Measurements from ENCODE around the gene CLN5. TPM values are rescaled to one million over a fixed set of nuclear protein-coding genes. Genes with fewer than 3 reads are reported as not detected.

Gene CLN5
- total and polyA plus RNA-seq, 7 donors, result 7.8 to 29.3 (median 14.0) TPM

- Histone ChIP-seq H3K9me3 (no peaks in the 10 kb centered on the region), H3K36me3 (no peaks in the 10 kb centered on the region), H3K27ac (no peak overlapping the region), H3K27me3 (no peaks in the 10 kb centered on the region), H3K4me3 (no peak overlapping the region), H3K4me1 (peaks cover 0 to 11% (median 7%) of the 10 kb centered on the region in 4 donors)
- no peak for DNase-seq
- no peak for TF ChIP-seq POLR2AphosphoS5 (IDR thresholded peaks at IDR 0.05)
- no peak for TF ChIP-seq CTCF (IDR thresholded peaks at IDR 0.05)
- TF ChIP-seq EP300 (IDR thresholded peaks at IDR 0.05), result no peak
- TF ChIP-seq POLR2A (IDR thresholded peaks at IDR 0.05), result no peak
- 85 to 93% methylated on average over 6 of the region's 6 CpGs for WGBS, 2 donors
- intact Hi-C loops (cut with DNase I), result no loop called here
These were observed 23.8 kb upstream of the CLN5 start for GRCh38 chr13:76968041-76968440.

GRCh38 chr13:76969488-76970365, 22.2 kb upstream of the CLN5 start:
- DNase-seq, result no peak
- H3K4me3 ChIP-seq, result no peak overlapping the region
- TF ChIP-seq EP300 (IDR thresholded peaks at IDR 0.05), result no peak
- no peak for TF ChIP-seq POLR2AphosphoS5 (IDR thresholded peaks at IDR 0.05)
- no peak for TF ChIP-seq CTCF (IDR thresholded peaks at IDR 0.05)
- no peak for TF ChIP-seq POLR2A (IDR thresholded peaks at IDR 0.05)
- no peak overlapping the region for H3K27ac ChIP-seq
- no peaks in the 10 kb centered on the region for H3K36me3 ChIP-seq
- intact Hi-C loops (cut with DNase I), result loop anchor here (10.0 kb wide), 1 partner anchor 495 kb away; no protein-coding TSS in a partner anchor
- 73 to 86% methylated on average over 5 of the region's 5 CpGs for WGBS, 2 donors
- no peaks in the 10 kb centered on the region for H3K27me3 ChIP-seq
- peaks cover 0 to 11% (median 7%) of the 10 kb centered on the region in 4 donors for H3K4me1 ChIP-seq
- no peaks in the 10 kb centered on the region for H3K9me3 ChIP-seq

GRCh38 chr13:76971215-76971614, 20.7 kb upstream of the CLN5 start:
- DNase-seq, result no peak
- Histone ChIP-seq H3K27me3 (no peaks in the 10 kb centered on the region), H3K4me1 (peaks cover 0 to under 1% (median 0%) of the 10 kb centered on the region in 4 donors), H3K36me3 (no peaks in the 10 kb centered on the region), H3K9me3 (no peaks in the 10 kb centered on the region), H3K27ac (no peak overlapping the region), H3K4me3 (no peak overlapping the region)
- 36 to 49% methylated on average over 3 of the region's 3 CpGs for WGBS, 2 donors
- intact Hi-C loops (cut with DNase I), result loop anchor here (10.0 kb wide), 1 partner anchor 496 kb away; no protein-coding TSS in a partner anchor
- TF ChIP-seq CTCF (IDR thresholded peaks at IDR 0.05), result no peak
- TF ChIP-seq POLR2AphosphoS5 (IDR thresholded peaks at IDR 0.05), result no peak
- TF ChIP-seq EP300 (IDR thresholded peaks at IDR 0.05), result no peak
- TF ChIP-seq POLR2A (IDR thresholded peaks at IDR 0.05), result no peak

GRCh38 chr13:76971851-76972829, 19.7 kb upstream of the CLN5 start:
- no peak overlapping the region for H3K4me3 ChIP-seq
- intact Hi-C loops (cut with DNase I), result loop anchor here (10.0 kb wide), 1 partner anchor 497 kb away; no protein-coding TSS in a partner anchor
- WGBS, 2 donors, result 53 to 71% methylated on average over 19 of the region's 19 CpGs
- no peak overlapping the region for H3K27ac ChIP-seq
- H3K36me3 ChIP-seq, result no peaks in the 10 kb centered on the region
- no peaks in the 10 kb centered on the region for H3K27me3 ChIP-seq
- TF ChIP-seq EP300 (IDR thresholded peaks at IDR 0.05), result no peak
- no peak for TF ChIP-seq POLR2A (IDR thresholded peaks at IDR 0.05)
- no peak for TF ChIP-seq POLR2AphosphoS5 (IDR thresholded peaks at IDR 0.05)
- no peak for TF ChIP-seq CTCF (IDR thresholded peaks at IDR 0.05)
- DNase-seq, result no peak
- H3K4me1 ChIP-seq, result no peaks in the 10 kb centered on the region
- H3K9me3 ChIP-seq, result no peaks in the 10 kb centered on the region

Data from sigmoid colon (tissue), 7 donors.